Thymus (tissue), 11 donors: Measurements from ENCODE around the gene ARL14. TPM values are rescaled to one million over a fixed set of nuclear protein-coding genes. Genes with fewer than 3 reads are reported as not detected.

ENCODE experiments used
- DNase-seq, 9 donors: peaks; one replicate each; pipeline ENCODE4 v3.0.0-alpha.2; 2013; ENCODE audit warnings: low spot score in 9 of 9, low read depth in 6 of 9, missing footprints in 1 of 9
- H3K27ac ChIP-seq, 2 donors: one replicate each; pipeline ENCODE4 v1.5.1; 2013; ENCODE audit warnings: control low read depth in 1 of 2, low read depth in 1 of 2, low read length in 1 of 2, mild to moderate bottlenecking in 1 of 2, moderate library complexity in 1 of 2
- H3K27me3 ChIP-seq, 2 donors: one replicate each; pipeline ENCODE4 v1.5.1; 2013; ENCODE audit warnings: low read length in 1 of 2; ENCODE audit not compliant: control insufficient read depth in 2 of 2, insufficient read depth in 1 of 2
- H3K36me3 ChIP-seq, 2 donors: one replicate each; pipeline ENCODE4 v1.5.1; 2013; ENCODE audit warnings: low read length in 1 of 2, mild to moderate bottlenecking in 1 of 2, moderate library complexity in 1 of 2; ENCODE audit not compliant: control insufficient read depth in 2 of 2, insufficient read depth in 2 of 2
- H3K4me1 ChIP-seq, 2 donors: one replicate each; pipeline ENCODE4 v1.5.1; 2013; ENCODE audit warnings: low read length in 2 of 2; ENCODE audit not compliant: control insufficient read depth in 2 of 2, insufficient read depth in 2 of 2
- H3K4me3 ChIP-seq, 2 donors: one replicate each; pipeline ENCODE4 v1.5.1; 2013; ENCODE audit warnings: low read length in 2 of 2, control low read depth in 1 of 2, mild to moderate bottlenecking in 1 of 2
- H3K9me3 ChIP-seq, 2 donors: one replicate each; pipeline ENCODE4 v1.5.1; 2013; ENCODE audit warnings: low read length in 1 of 2, mild to moderate bottlenecking in 1 of 2; ENCODE audit not compliant: control insufficient read depth in 2 of 2, insufficient read depth in 1 of 2
- WGBS: extraction: QIAGEN DNeasy Blood & Tissue Kit; methylation state at CpG from one replicate; pipeline ENCODE4 v1.1.7; 2013; 5-methylcytosine and 5-hydroxymethylcytosine counted together
- polyA plus RNA-seq: library from polyadenylated mRNA; stranded (reverse); fragments of 200-250 nt; gene quantifications from one replicate; pipeline ENCODE4 v1.2.3, GENCODE V29; 2013
- total RNA-seq: library from RNA; stranded (reverse); fragments of 120-200 nt; gene quantifications from one replicate; pipeline ENCODE4 v1.2.4, GENCODE V29; 2013
- donor health status: healthy.

The ARL14 gene
- total and polyA plus RNA-seq, 2 donors, result 1.1 to 4.8 TPM

- peak in 1 of 9 donors; percentile 18 for DNase-seq
- no peaks in the 10 kb centered on the region for H3K4me1 ChIP-seq
- H3K4me3 ChIP-seq, result no peak overlapping the region
- no peak overlapping the region for H3K27ac ChIP-seq
- no peaks in the 10 kb centered on the region for H3K9me3 ChIP-seq
- no peaks in the 10 kb centered on the region for H3K27me3 ChIP-seq
- 87% methylated on average over 6 of the region's 6 CpGs for WGBS
- H3K36me3 ChIP-seq, result no peaks in the 10 kb centered on the region
Measured at GRCh38 chr3:160686955-160687535, 10.1 kb downstream of the ARL14 start.

GRCh38 chr3:160691151-160691550 is 14.2 kb downstream of the ARL14 start:
- no peaks in the 10 kb centered on the region for H3K36me3 ChIP-seq
- no peak overlapping the region for H3K4me3 ChIP-seq
- H3K4me1 ChIP-seq, result no peaks in the 10 kb centered on the region
- H3K27ac ChIP-seq, result no peak overlapping the region
- no peaks in the 10 kb centered on the region for H3K9me3 ChIP-seq
- DNase-seq, result no peak
- WGBS, result 92% methylated on average over 1 of the region's 1 CpG
- no peaks in the 10 kb centered on the region for H3K27me3 ChIP-seq

- Histone ChIP-seq H3K4me1 (no peaks in the 10 kb centered on the region), H3K36me3 (no peaks in the 10 kb centered on the region), H3K4me3 (no peak overlapping the region), H3K9me3 (no peaks in the 10 kb centered on the region), H3K27me3 (no peaks in the 10 kb centered on the region), H3K27ac (no peak overlapping the region)
- no peak for DNase-seq
- WGBS, result 97% methylated on average over 4 of the region's 4 CpGs
Measured at GRCh38 chr3:160691962-160692361, 15.0 kb downstream of the ARL14 start.

GRCh38 chr3:160693191-160693590 is 16.2 kb downstream of the ARL14 start:
- Histone ChIP-seq H3K4me1 (no peaks in the 10 kb centered on the region), H3K4me3 (no peak overlapping the region), H3K36me3 (no peaks in the 10 kb centered on the region), H3K27me3 (no peaks in the 10 kb centered on the region), H3K27ac (no peak overlapping the region), H3K9me3 (no peaks in the 10 kb centered on the region)
- 97% methylated on average over 2 of the region's 2 CpGs for WGBS
- no peak for DNase-seq

- Histone ChIP-seq H3K27me3 (no peaks in the 10 kb centered on the region), H3K36me3 (no peaks in the 10 kb centered on the region), H3K9me3 (no peaks in the 10 kb centered on the region), H3K4me1 (no peaks in the 10 kb centered on the region), H3K27ac (no peak overlapping the region), H3K4me3 (no peak overlapping the region)
- DNase-seq, result no peak
- 98% methylated on average over 3 of the region's 3 CpGs for WGBS
Measured at GRCh38 chr3:160694345-160694744, 17.4 kb downstream of the ARL14 start.

- no peaks in the 10 kb centered on the region for H3K9me3 ChIP-seq
- no peak for DNase-seq
- no peaks in the 10 kb centered on the region for H3K27me3 ChIP-seq
- no peak overlapping the region for H3K27ac ChIP-seq
- no peaks in the 10 kb centered on the region for H3K36me3 ChIP-seq
- 89% methylated on average over 8 of the region's 8 CpGs for WGBS
- no peak overlapping the region for H3K4me3 ChIP-seq
- H3K4me1 ChIP-seq, result no peaks in the 10 kb centered on the region
Measured at GRCh38 chr3:160695003-160695402, 18.0 kb downstream of the ARL14 start.

GRCh38 chr3:160695915-160696327 is 19.0 kb downstream of the ARL14 start:
- Histone ChIP-seq H3K4me3 (no peak overlapping the region), H3K9me3 (no peaks in the 10 kb centered on the region), H3K27ac (no peak overlapping the region), H3K36me3 (no peaks in the 10 kb centered on the region), H3K27me3 (no peaks in the 10 kb centered on the region), H3K4me1 (no peaks in the 10 kb centered on the region)
- WGBS, result 96% methylated on average over 2 of the region's 2 CpGs
- no peak for DNase-seq

GRCh38 chr3:160697637-160698380 is 20.8 kb downstream of the ARL14 start:
- no peaks in the 10 kb centered on the region for H3K36me3 ChIP-seq
- H3K4me3 ChIP-seq, result no peak overlapping the region
- WGBS, result 97% methylated on average over 1 of the region's 1 CpG
- no peak for DNase-seq
- no peaks in the 10 kb centered on the region for H3K9me3 ChIP-seq
- H3K4me1 ChIP-seq, result no peaks in the 10 kb centered on the region
- no peak overlapping the region for H3K27ac ChIP-seq
- H3K27me3 ChIP-seq, result no peaks in the 10 kb centered on the region

- H3K4me3 ChIP-seq, result no peak overlapping the region
- H3K9me3 ChIP-seq, result no peaks in the 10 kb centered on the region
- 97% methylated on average over 1 of the region's 1 CpG for WGBS
- H3K4me1 ChIP-seq, result no peaks in the 10 kb centered on the region
- H3K36me3 ChIP-seq, result no peaks in the 10 kb centered on the region
- H3K27ac ChIP-seq, result no peak overlapping the region
- no peaks in the 10 kb centered on the region for H3K27me3 ChIP-seq
- no peak for DNase-seq
Measured at GRCh38 chr3:160698599-160699195, 21.7 kb downstream of the ARL14 start.
